GM18861 (cell line): ENCODE results near the gene FAM170B.

Source experiments
- ATAC-seq: cut with Tn5 transposase; IDR thresholded peaks from one replicate; pipeline ENCODE4 v1.9.1; 2021; ENCODE audit not compliant: unreplicated experiment

The FAM170B gene

GRCh38 chr10:49133706-49134248 is at the start of gene FAM170B:
Gene FAM170B (minus strand): TSS chr10:49134021. CDS start chr10:49133918, 103 bp downstream.
- no peak for ATAC-seq

- ATAC-seq: no peak
Measured at GRCh38 chr10:49182776-49183175, 49.0 kb upstream of the FAM170B start.

DNA sequence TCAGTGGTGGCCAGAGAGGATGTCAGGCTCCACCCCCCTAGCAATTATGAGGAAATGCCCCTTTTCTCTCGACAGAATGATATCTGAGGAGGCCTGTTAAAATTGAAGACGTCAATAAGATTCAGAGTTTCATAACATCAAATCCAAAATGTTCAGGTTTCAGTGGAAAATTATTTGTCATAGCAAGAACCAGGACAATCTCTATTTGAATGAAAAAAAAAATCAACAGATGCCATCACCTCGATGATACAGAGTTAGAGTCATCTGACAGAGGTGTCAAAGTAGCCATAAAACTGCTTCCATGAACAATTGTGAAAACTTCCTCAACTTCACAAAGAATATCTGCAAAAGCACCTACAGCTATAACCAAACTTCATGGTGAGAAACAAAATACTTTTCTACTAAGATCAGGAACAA is 46.6 kb upstream of the FAM170B start:
- no peak for ATAC-seq

DNA sequence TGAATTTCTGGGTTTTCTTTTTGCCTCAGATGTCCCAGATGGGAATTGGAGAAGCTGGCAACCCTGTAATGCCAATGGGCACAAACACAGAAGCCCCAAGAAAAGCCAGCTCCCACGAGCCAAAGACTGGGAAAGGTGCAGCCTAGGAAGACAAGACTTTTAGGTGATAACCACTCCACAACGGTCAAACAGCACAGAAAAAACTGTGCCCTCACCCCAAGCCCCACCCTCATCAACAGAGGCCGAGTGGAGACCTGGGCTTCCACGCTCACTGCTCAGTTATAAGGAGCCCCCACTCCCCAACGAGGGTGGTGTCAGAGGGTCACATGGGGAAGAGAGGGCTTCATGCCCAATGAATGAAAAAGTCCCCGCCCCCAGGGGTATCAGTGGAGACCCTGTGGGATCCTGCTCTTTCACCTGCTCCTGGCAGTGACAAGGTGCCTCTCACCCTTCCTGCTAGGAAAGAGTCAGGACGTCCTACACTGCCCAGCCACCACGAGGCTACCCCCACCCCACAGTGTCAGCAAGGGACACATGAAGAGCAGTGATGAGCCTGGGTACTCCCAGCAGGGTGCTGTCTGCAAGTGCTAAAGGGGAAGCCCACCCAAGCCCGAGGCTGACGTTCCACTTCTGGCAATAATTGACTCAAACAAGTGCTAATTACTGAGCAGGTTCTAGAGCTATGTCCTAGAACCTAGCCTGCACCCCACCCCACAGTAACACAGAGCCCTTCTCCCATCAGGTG is 46.0 kb upstream of the FAM170B start:
- no peak for ATAC-seq

DNA sequence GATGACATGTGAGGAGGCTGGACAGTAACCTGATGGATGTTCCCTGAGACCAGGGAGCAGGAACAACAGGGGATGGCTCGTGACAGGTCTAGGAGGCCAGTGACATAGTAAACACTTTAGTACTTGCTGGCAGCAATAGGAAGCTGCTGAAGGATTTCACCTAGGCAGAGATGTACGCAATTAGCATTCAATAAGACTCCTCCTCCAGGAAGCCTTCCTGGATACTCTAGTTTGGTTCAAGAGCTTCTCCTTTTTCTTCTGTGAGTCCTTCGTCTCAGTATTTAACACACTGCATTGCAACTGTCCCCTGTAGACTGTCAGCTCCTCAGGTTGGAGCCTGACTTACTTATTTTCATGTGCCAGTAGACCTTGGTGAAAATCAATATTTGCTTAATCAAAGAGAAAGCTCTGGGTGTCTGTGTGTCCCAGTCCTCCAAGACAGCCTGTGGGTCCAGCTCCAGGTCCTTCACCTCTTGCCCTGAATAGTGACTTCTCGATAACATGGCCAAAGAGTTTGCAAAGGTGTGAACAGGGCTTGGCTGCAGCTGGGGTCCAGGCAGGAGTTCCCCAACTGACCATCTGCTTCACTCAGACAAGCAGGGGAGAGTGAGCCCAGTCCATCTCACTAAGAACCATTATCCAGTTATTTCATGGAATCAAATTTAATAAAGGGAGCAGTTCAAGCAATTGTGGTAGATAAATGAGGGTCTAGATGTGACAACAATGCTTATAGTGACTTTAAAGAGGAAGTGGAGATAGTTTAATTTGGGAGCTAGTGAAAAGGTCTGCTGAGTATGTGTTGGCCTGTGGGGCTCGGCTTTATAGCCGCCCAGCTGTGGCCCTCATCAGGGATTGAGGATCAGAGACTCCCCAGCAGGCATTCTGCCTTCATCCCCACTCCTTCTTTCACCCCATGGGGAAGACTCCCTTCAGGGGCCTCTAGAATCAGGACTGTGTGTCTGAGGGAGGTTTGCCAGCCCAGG is 45.0 kb upstream of the FAM170B start:
- ATAC-seq: no peak

- peak; percentile 77 for ATAC-seq
Measured at GRCh38 chr10:49177391-49178355, 43.9 kb upstream of the FAM170B start.

DNA sequence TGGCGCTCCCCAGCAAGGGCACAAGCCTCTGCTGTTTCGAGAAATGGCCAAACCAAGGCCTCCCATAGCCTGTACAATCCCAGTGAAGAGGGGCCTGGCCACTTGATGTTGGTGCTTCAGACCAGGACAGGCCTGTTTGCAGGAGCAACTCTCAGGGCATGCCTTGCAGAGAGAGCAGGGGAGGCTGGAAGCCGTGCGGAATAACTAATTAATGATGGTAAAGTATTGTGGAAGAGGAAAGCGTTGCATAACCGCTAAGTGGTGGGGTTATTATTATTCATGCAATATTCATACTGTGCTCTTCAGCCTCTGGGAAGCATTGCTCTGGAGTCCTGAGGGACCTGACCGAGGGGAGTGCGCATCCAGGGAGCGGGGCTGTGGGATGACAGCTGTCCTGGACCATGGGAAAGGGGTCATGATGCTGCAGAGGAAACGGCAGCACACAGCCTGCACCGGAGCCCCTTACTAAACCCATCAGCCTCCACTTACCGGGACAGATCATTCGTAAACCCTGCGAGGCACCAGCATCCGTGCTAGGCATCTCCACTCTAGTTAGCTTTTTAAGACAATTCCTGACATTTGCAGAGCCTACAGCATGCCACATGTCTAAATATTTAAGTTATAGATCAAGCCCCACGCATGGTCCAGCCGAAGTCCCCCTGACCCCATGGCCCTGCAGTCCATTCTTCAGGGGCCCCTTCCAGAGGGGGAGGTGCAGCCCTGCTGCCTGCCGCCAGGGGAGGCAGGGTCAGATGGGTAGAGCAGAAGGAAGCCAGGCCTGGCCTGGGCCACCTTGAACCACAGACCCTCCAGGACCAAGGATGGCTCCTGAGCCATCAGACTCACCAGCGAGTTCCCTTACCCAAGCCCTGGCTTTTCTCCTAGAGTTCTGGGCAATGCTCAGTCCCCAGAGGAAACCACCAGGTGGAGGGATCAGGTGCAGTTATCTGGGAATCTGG is 42.8 kb upstream of the FAM170B start:
- no peak for ATAC-seq

DNA sequence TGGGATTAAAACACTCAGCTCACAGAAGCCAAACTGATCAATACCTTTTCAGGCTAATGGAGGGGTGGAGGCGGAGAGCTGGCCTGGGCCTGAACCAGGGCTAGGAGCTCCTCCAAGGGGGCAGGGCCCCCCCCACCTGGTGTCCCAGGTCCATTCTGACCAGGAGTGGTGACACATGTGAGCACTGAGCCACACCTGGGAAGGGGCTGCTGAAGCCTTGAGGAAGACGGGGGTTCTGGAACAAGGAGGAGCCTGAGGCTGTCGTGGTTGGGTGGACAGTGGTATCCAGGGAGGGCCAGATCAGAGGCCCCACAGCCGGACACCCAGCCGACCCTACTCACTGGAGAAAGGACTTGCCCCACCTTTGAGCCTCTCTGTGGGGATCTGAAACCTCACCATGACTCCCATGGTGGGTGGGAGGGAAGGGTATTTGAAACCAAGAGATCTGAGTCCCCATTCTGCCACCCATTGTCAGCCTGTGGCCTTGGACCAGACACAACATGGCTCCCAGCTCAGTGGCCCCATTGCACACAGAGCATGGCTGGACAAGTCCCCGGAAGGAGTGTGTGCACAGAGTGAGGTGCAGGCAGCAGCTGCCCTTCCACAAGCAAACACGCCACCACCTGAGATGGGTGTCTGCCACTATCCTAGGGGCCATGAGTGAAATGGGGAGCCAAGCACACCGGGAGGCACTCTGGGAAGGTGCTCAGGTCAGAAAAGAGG is 41.9 kb upstream of the FAM170B start:
- ATAC-seq: no peak

DNA sequence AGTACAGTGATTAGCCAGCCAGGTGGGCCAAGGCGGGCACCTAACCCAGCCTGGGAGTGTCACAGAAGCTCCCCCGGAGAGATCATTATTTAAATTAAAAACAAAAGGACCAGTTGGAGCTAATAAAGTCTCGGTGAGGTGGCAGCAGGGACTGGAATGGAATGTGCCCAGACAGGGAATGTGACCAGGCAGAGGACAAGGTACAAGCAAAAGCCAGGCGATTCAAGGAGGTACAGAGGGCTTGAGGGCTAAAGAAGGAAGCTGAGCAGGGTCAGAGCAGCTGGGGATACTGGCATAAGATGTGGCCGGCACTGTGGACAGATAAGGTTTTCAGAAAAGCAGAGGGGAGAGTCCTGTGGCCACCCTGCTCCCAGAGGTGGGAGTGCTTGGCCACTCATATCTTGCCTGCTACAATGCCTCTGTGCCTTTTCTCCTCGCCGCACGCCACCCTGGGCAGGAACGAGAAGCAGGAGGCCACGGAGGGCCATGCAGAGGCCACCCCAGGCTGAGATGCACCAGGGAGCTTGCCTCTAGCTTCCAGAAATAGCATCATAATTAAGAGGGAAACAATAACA is 41.2 kb upstream of the FAM170B start:
- no peak for ATAC-seq

DNA sequence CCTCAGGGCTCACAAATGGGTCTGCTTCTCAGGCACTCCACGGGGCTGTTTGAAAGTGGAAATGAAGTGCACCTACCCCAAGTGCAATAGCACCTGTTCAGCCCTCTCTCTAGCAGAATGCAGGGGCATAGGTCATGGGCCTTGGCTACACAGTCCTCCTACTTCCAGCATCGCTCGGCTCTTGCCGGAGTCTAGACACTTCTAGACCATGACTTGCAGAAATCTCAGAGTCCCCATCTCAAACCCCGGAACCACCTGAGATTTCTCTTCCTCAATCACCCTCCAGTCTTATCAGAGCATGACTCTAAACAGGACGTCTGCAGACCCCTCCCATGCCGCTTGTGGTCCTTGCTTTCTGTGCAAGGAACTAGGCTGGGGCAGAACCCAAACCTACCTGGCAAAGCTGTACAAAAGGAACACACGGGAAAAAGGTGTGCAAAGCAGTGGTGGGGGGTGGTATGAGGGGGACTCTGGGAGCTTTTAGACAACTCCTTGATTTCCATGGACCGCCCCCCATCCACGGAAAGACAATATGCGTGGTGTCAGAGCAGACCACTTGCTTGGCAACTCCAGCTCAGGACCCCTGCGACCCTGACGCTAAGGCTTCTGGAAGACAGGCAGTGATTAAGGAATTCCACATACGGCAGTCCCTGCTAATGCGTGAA is 40.6 kb upstream of the FAM170B start:
- no peak for ATAC-seq

GRCh38 chr10:49173853-49174252 is 40.0 kb upstream of the FAM170B start:
- no peak for ATAC-seq

DNA sequence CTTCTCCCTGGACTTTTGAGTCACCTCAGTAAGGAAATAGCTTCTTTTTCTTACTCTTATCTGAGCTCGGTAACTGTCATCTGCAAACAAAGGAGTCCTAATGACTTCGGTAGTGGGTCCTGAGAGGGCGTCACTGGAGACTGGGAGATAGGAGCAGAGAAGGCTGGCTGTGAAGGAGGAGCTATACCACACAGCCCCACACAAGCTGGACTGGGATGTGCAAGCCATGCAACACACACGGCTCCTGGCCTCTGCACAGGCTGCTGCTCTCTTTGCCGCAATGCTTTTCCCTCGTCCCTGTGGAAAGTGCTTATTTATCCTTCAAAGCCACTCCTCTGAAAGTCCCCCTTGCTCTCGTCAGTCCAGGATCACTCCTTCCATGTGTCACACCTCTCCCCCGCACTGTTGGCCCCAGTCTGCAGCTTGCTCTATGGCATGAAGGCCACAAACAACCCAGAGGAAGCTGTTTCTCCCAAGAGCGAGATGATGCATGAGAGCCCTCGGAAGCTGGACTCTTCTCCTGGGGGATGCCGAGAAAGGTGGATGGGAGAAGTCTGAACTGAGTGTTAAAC is 39.5 kb upstream of the FAM170B start:
- ATAC-seq: no peak

GRCh38 chr10:49172777-49173132 is 38.9 kb upstream of the FAM170B start:
- ATAC-seq: no peak

DNA sequence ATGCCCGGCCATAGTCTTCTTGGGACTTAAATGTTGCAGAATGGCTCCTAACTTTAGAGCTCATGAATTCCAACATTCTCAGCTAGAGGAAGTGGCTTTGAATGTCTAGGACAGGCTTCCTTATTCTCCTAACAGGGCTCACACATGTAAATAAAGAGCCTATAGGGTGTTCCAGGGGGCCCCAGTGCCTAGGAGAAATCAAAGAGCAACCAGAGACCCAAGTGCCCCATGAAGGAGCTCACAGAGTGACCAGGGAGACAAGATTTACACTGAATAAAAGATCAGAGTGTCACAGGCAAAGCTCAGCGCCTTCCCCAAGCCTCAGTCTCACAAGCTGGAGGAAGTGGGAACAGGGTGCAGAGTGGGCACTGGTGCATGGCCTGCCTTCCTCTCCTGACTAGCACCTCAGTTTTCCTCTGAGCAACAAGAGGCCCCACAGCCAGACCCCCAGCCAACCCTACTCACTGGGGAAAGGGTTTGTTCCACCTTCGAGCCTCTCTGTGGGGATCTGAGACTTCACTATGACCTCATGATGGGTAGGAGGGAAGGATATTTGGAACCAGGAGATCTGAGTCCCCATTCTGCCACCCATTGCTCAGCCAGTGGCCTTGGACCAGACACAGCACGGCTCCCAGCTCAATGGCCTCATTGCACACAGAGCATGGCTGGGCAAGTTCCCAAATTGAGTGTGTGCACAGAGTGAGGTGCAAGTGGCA is 38.4 kb upstream of the FAM170B start:
- no peak for ATAC-seq

DNA sequence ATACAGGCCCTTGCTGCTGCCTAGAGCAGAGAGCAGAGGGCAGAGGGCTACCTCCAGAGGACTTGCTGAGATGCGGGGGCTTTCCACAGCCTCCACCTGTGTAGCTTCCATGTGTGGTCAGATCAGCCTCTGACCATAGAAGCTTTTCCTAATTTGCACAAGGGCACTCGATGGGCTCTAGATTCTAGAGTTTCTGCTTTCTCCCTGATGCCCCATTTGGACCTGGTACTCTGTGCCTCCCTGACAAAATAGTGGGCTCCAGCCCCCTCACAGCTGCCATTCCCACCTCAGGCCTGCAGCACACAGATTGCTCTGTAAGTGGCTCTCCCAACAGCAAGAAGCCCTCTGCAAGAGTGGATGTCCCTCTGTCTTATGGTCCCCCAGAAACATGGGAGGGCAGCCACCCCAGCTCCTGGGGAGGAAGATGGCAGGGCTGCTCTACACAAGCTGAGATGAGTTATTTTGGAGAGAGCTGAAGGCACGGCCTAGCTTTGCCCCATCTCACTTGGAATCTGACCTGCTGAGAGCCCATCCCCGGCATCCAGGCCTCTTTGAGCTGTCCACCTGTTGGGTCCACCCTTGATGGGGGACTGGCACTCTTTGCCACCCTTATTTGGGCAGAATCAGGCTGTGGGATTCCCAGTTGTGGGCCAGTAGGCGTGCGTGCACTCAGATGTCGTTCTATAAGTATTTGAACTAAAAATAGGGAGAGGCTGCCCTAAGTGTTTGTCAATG is 37.7 kb upstream of the FAM170B start:
- no peak for ATAC-seq

DNA sequence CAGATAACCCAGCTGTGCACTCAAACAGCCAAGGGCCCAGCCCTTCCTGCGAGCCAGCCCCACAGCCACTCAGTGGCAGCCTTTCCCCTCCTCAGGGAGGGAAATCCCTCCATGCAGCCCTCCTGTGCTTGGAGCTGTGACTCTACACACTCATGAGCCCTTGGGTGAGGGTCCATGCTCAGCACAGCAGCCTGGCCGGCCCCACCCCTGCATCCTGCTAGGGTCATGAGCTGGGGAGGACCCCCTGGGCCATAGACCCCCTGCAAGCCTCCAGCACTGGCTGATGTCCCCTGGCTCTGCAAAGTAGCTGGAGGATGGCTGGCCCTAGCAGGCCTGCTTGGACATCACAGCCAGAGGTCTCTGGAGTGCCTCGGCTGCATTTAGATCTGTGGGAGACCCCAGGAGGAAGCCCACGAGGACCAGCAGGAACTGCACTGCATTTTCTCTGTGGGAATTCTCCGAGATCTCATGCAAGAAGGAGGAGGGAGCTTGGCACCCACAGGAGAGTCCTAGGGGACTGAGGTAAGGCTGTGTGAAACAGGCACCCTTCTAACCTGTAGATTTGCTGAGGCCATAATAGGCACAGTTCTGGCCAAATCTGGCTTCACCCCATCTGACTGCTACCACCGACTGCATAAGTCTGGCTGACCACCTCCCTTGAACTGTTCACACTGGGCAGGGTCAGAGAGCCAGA is 37.0 kb upstream of the FAM170B start:
- ATAC-seq: no peak
